Skeletal muscle tissue (tissue), 4 donors: ENCODE results near the gene UBE2V1. TPM values are rescaled to one million over a fixed set of nuclear protein-coding genes. Genes with fewer than 3 reads are reported as not detected.
"Not testable (repeated sequence)": the region's sequence is repeated elsewhere in the genome, so short reads cannot be mapped to it uniquely, and the experiment has no call there.

Experiments
- H3K27ac ChIP-seq: one replicate; pipeline ENCODE4 v1.7.0; 2013; ENCODE audit warnings: mild to moderate bottlenecking, low read depth, low read length, inconsistent platforms
- H3K27me3 ChIP-seq, 3 donors: one replicate each; pipeline ENCODE4 v1.7.0; 2013; ENCODE audit warnings: low read length in 3 of 3; ENCODE audit not compliant: control insufficient read depth in 3 of 3, insufficient read depth in 3 of 3
- H3K36me3 ChIP-seq, 3 donors: one replicate each; pipeline ENCODE4 v1.7.0; 2013; ENCODE audit warnings: low read length in 3 of 3; ENCODE audit not compliant: control insufficient read depth in 3 of 3, insufficient read depth in 3 of 3
- H3K4me1 ChIP-seq, 3 donors: one replicate each; pipeline ENCODE4 v1.7.0; 2013; ENCODE audit warnings: low read length in 3 of 3, mild to moderate bottlenecking in 3 of 3; ENCODE audit not compliant: control insufficient read depth in 3 of 3, insufficient read depth in 3 of 3
- H3K4me3 ChIP-seq, 3 donors: one replicate each; pipeline ENCODE4 v1.7.0; 2013; ENCODE audit warnings: low read length in 3 of 3
- H3K9ac ChIP-seq, 3 donors: one replicate each; pipeline ENCODE4 v1.7.0; 2013; ENCODE audit warnings: low read length in 3 of 3, mild to moderate bottlenecking in 3 of 3, moderate library complexity in 2 of 3, low read depth in 1 of 3
- H3K9me3 ChIP-seq, 3 donors: one replicate each; pipeline ENCODE4 v1.7.0; 2013; ENCODE audit warnings: low read length in 3 of 3; ENCODE audit not compliant: control insufficient read depth in 3 of 3
- total RNA-seq: library from RNA; depleted of rRNA; stranded (reverse); fragments of >200 nt; gene quantifications from one replicate; pipeline ENCODE4 v1.2.3, GENCODE V29; 2014
- donor health status: Osteomylitis.

UBE2V1 gene
- total RNA-seq, 1 donor from 2014 or later: 36.5 TPM

- no peaks in the 10 kb centered on the region for H3K27me3 ChIP-seq
- H3K27ac ChIP-seq: peak overlapping the region; percentile 66
- H3K9ac ChIP-seq: no peak overlapping the region
- peaks cover 16 to 31% (median 22%) of the 10 kb centered on the region in 3 donors for H3K36me3 ChIP-seq
- H3K4me3 ChIP-seq: no peak overlapping the region
- H3K9me3 ChIP-seq: no peaks in the 10 kb centered on the region
- peaks cover 33 to 59% (median 44%) of the 10 kb centered on the region in 3 donors for H3K4me1 ChIP-seq
These were observed 25.8 kb upstream of the UBE2V1 start for GRCh38 chr20:50138479-50139393.

- H3K27ac ChIP-seq: peak overlapping the region; percentile 66
- H3K27me3 ChIP-seq: no peaks in the 10 kb centered on the region
- H3K9me3 ChIP-seq: no peaks in the 10 kb centered on the region
- peaks cover 37 to 63% (median 48%) of the 10 kb centered on the region in 3 donors for H3K4me1 ChIP-seq
- H3K36me3 ChIP-seq: peaks cover 12 to 27% (median 18%) of the 10 kb centered on the region in 3 donors
- H3K9ac ChIP-seq: no peak overlapping the region
- no peak overlapping the region for H3K4me3 ChIP-seq
These were observed 25.1 kb upstream of the UBE2V1 start for GRCh38 chr20:50138120-50138478.

GRCh38 chr20:50137702-50138101 lies 24.8 kb upstream of the UBE2V1 start:
- H3K27ac ChIP-seq: peak overlapping the region; percentile 66
- not testable (repeated sequence) for H3K4me3 ChIP-seq

GRCh38 chr20:50136822-50137599 lies 24.1 kb upstream of the UBE2V1 start:
- H3K9me3 ChIP-seq: no peaks in the 10 kb centered on the region
- H3K36me3 ChIP-seq: peaks cover 8 to 19% (median 11%) of the 10 kb centered on the region in 3 donors
- peaks cover 48 to 69% (median 51%) of the 10 kb centered on the region in 3 donors for H3K4me1 ChIP-seq
- no peak overlapping the region for H3K9ac ChIP-seq
- peak overlapping the region; percentile 66 for H3K27ac ChIP-seq
- no peak overlapping the region for H3K4me3 ChIP-seq
- no peaks in the 10 kb centered on the region for H3K27me3 ChIP-seq

More at GRCh38 chr20:50137702-50138101, 24.8 kb upstream of the UBE2V1 start:
- H3K9me3 ChIP-seq, H3K9ac ChIP-seq, H3K27me3 ChIP-seq: not testable (repeated sequence)
- peaks cover 41 to 63% (median 50%) of the 10 kb centered on the region in 3 donors for H3K4me1 ChIP-seq
- peaks cover 8 to 23% (median 14%) of the 10 kb centered on the region in 3 donors for H3K36me3 ChIP-seq

GRCh38 chr20:50135157-50135556 lies 22.2 kb upstream of the UBE2V1 start:
- not testable (repeated sequence) for H3K27ac ChIP-seq, H3K9me3 ChIP-seq
- H3K4me1 ChIP-seq: peaks cover 56 to 70% (median 59%) of the 10 kb centered on the region in 3 donors

GRCh38 chr20:50133474-50134217 lies 20.7 kb upstream of the UBE2V1 start:
- peak overlapping the region in 1 of 3 donors; percentile 22 for H3K4me3 ChIP-seq
- peaks cover 4 to 17% (median 17%) of the 10 kb centered on the region in 3 donors for H3K36me3 ChIP-seq
- peak overlapping the region; percentile 66 for H3K27ac ChIP-seq
- H3K27me3 ChIP-seq: no peaks in the 10 kb centered on the region
- H3K9ac ChIP-seq: peak overlapping the region in 2 of 3 donors; percentile 57 to 65
- no peaks in the 10 kb centered on the region for H3K9me3 ChIP-seq
- peaks cover 62 to 76% (median 64%) of the 10 kb centered on the region in 3 donors for H3K4me1 ChIP-seq

More at GRCh38 chr20:50135157-50135556, 22.2 kb upstream of the UBE2V1 start:
- not testable (repeated sequence) for H3K4me3 ChIP-seq, H3K27me3 ChIP-seq, H3K36me3 ChIP-seq, H3K9ac ChIP-seq

- H3K4me1 ChIP-seq: peaks cover 62 to 76% (median 64%) of the 10 kb centered on the region in 3 donors
- H3K36me3 ChIP-seq: peaks cover 8 to 23% (median 17%) of the 10 kb centered on the region in 3 donors
- peak overlapping the region in 2 of 3 donors; percentile 57 to 65 for H3K9ac ChIP-seq
- H3K27ac ChIP-seq: peak overlapping the region; percentile 66
- H3K9me3 ChIP-seq: no peaks in the 10 kb centered on the region
- H3K4me3 ChIP-seq: no peak overlapping the region
- H3K27me3 ChIP-seq: no peaks in the 10 kb centered on the region
These were observed 20.1 kb upstream of the UBE2V1 start for GRCh38 chr20:50133041-50133440.

- Histone ChIP-seq H3K36me3 (peaks cover 21 to 34% (median 29%) of the 10 kb centered on the region in 3 donors), H3K27ac (no peak overlapping the region), H3K27me3 (no peaks in the 10 kb centered on the region), H3K4me1 (peaks cover 70 to 81% (median 73%) of the 10 kb centered on the region in 3 donors), H3K9me3 (no peaks in the 10 kb centered on the region), H3K9ac (peak overlapping the region in 1 of 3 donors; percentile 45), H3K4me3 (peak overlapping the region in 1 of 3 donors; percentile 41)
These were observed 18.0 kb upstream of the UBE2V1 start for GRCh38 chr20:50130995-50131394.

- no peaks in the 10 kb centered on the region for H3K9me3 ChIP-seq
- H3K27ac ChIP-seq: no peak overlapping the region
- peaks cover 72 to 83% (median 74%) of the 10 kb centered on the region in 3 donors for H3K4me1 ChIP-seq
- peak overlapping the region in 1 of 3 donors; percentile 45 for H3K9ac ChIP-seq
- H3K4me3 ChIP-seq: peak overlapping the region in 1 of 3 donors; percentile 14
- H3K27me3 ChIP-seq: no peaks in the 10 kb centered on the region
- peaks cover 22 to 32% (median 30%) of the 10 kb centered on the region in 3 donors for H3K36me3 ChIP-seq
These were observed 17.4 kb upstream of the UBE2V1 start for GRCh38 chr20:50130356-50130723.
